GM23338 (cell line): Measurements from ENCODE around the gene EHD4. TPM values are rescaled to one million over a fixed set of nuclear protein-coding genes. Genes with fewer than 3 reads are reported as not detected.

Source experiments
- ATAC-seq: fragments of 200-7000 bp; cut with Tn5 transposase; 3 replicates; pipeline ENCODE4 v1.9.1; 2020
- DNase-seq: peaks from one replicate; pipeline ENCODE4 v3.0.0-alpha.2; 2015; ENCODE audit warnings: low spot score
- H2AFZ ChIP-seq: fragments of 200-600 bp; sonication (generic); 2 replicates; pipeline ENCODE4 v1.8.0; 2016; ENCODE audit warnings: antibody characterized with exemption, mild to moderate bottlenecking, moderate library complexity
- H3F3A ChIP-seq: fragments of 200-600 bp; sonication (generic); replicated peaks from 2 replicates; pipeline ENCODE4 v1.8.0; 2017; ENCODE audit warnings: antibody characterized with exemption, mixed run types, low read depth
- H3K27ac ChIP-seq: fragments of 200-600 bp; sonication (generic); 2 replicates; pipeline ENCODE4 v1.6.1; 2016; ENCODE audit warnings: low read depth
- H3K27me3 ChIP-seq: fragments of 200-600 bp; sonication (generic); 2 replicates; pipeline ENCODE4 v1.8.0; 2016; ENCODE audit warnings: mild to moderate bottlenecking, mixed run types, moderate library complexity; ENCODE audit not compliant: insufficient read depth
- H3K36me3 ChIP-seq: fragments of 200-600 bp; sonication (generic); 2 replicates; pipeline ENCODE4 v1.8.0; 2016; ENCODE audit warnings: mild to moderate bottlenecking; ENCODE audit not compliant: insufficient read depth
- H3K4me1 ChIP-seq: fragments of 200-600 bp; sonication (generic); 2 replicates; pipeline ENCODE4 v1.8.0; 2016; ENCODE audit warnings: mild to moderate bottlenecking, moderate library complexity; ENCODE audit not compliant: insufficient read depth
- H3K4me2 ChIP-seq: fragments of 200-600 bp; sonication (generic); 2 replicates; pipeline ENCODE4 v1.7.1; 2017; ENCODE audit warnings: mixed run types
- H3K4me3 ChIP-seq: fragments of 200-600 bp; sonication (generic); 2 replicates; pipeline ENCODE4 v1.6.1; 2016; ENCODE audit warnings: mixed run types
- H3K79me2 ChIP-seq: fragments of 200-600 bp; sonication (generic); replicated peaks from 2 replicates; pipeline ENCODE4 v1.8.0; 2017; ENCODE audit warnings: mild to moderate bottlenecking; ENCODE audit not compliant: insufficient read depth
- H3K9me2 ChIP-seq: fragments of 200-600 bp; sonication (generic); 2 replicates; pipeline ENCODE4 v1.8.0; 2017; ENCODE audit not compliant: insufficient read depth
- H4K20me1 ChIP-seq: fragments of 200-600 bp; sonication (generic); replicated peaks from 2 replicates; pipeline ENCODE4 v1.8.0; 2017; ENCODE audit warnings: mild to moderate bottlenecking; ENCODE audit not compliant: insufficient read depth
- H3K27ac Mint-ChIP-seq: 2 replicates; pipeline ENCODE4 v1.8.0; 2020; ENCODE audit warnings: inconsistent platforms, mild to moderate bottlenecking, moderate library complexity, mixed read lengths
- H3K27me3 Mint-ChIP-seq: 3 replicates; pipeline ENCODE4 v1.8.0; 2022; ENCODE audit warnings: low read depth, mild to moderate bottlenecking, moderate library complexity, mixed read lengths, inconsistent platforms; ENCODE audit not compliant: insufficient read depth, poor library complexity
- H3K36me3 Mint-ChIP-seq: 3 replicates; pipeline ENCODE4 v1.8.0; 2021; ENCODE audit warnings: low read depth, mild to moderate bottlenecking, inconsistent platforms, moderate library complexity, mixed read lengths
- H3K4me1 Mint-ChIP-seq: 3 replicates; pipeline ENCODE4 v1.8.0; 2020; ENCODE audit warnings: mild to moderate bottlenecking, inconsistent platforms, mixed read lengths
- H3K4me3 Mint-ChIP-seq: 3 replicates; pipeline ENCODE4 v1.8.0; 2021; ENCODE audit warnings: moderate library complexity, mild to moderate bottlenecking, inconsistent platforms, mixed read lengths
- H3K9me3 Mint-ChIP-seq: 3 replicates; pipeline ENCODE4 v1.8.0; 2020; ENCODE audit warnings: moderate library complexity, mild to moderate bottlenecking, inconsistent platforms, mixed read lengths
- CREB1 ChIP-seq: fragments of 250-450 bp; sonication (Bioruptor Pico); IDR thresholded peaks from 2 replicates; pipeline ENCODE4 v1.5.0; 2020; ENCODE audit warnings: low read depth, mild to moderate bottlenecking, moderate library complexity
- CTCF ChIP-seq, 2 experiments: fragments of 200-600 bp in 1 of 2; sonication (generic) in 1 of 2; conservative IDR thresholded peaks; 2 replicates each; pipeline versions ENCODE4 v1.5.1 to v1.6.1; 2016 to 2017; ENCODE audit warnings: antibody characterized with exemption in 2 of 2, low read depth in 2 of 2, mild to moderate bottlenecking in 2 of 2, moderate library complexity in 1 of 2
- ETS1 ChIP-seq: IDR thresholded peaks from 2 replicates; pipeline ENCODE4 v1.6.1; 2016; ENCODE audit warnings: antibody characterized with exemption
- EZH2phosphoT487 ChIP-seq: fragments of 200-600 bp; sonication (generic); IDR thresholded peaks from one replicate; pipeline ENCODE4 v1.8.1; 2018; ENCODE audit warnings: antibody characterized with exemption; ENCODE audit not compliant: unreplicated experiment
- NANOG ChIP-seq: IDR thresholded peaks from 2 replicates; pipeline ENCODE4 v1.6.1; 2016; ENCODE audit warnings: antibody characterized with exemption, borderline replicate concordance
- POLR2AphosphoS5 ChIP-seq: IDR thresholded peaks from 2 replicates; pipeline ENCODE4 v1.6.1; 2016; ENCODE audit warnings: antibody characterized with exemption, low read depth
- REST ChIP-seq: IDR thresholded peaks from one replicate; pipeline ENCODE4 v1.6.1; 2018; ENCODE audit warnings: antibody characterized with exemption; ENCODE audit not compliant: unreplicated experiment
- STAT1 ChIP-seq: IDR thresholded peaks from one replicate; pipeline ENCODE4 v1.6.1; 2016; ENCODE audit warnings: antibody characterized with exemption; ENCODE audit not compliant: unreplicated experiment
- ZNF331 ChIP-seq: fragments of 250-450 bp; sonication (Bioruptor Pico); IDR thresholded peaks from 2 replicates; pipeline ENCODE4 v1.5.0; 2020; ENCODE audit warnings: low read depth, mild to moderate bottlenecking, moderate library complexity
- ZNF462 ChIP-seq: fragments of 250-450 bp; sonication (Bioruptor Pico); IDR thresholded peaks from 2 replicates; pipeline ENCODE4 v1.5.0; 2020; ENCODE audit warnings: mild to moderate bottlenecking, moderate library complexity
- polyA plus RNA-seq: library from polyadenylated mRNA; unstranded; fragments of >200 nt; fragmentation: Nextera tagmentation; extraction: Ambion mirVana; gene quantifications from 2 replicates; pipeline ENCODE4 v1.2.1, GENCODE V29; 2016
- total RNA-seq: library from RNA; depleted of rRNA; stranded (reverse); fragments of >200 nt; shearing (Covaris generic); gene quantifications from 2 replicates; pipeline ENCODE4 v1.2.3, GENCODE V29; 2014

EHD4 gene
- total and polyA plus RNA-seq, 2 experiments from 2014 or later: 13.0 to 31.0 TPM

DNA sequence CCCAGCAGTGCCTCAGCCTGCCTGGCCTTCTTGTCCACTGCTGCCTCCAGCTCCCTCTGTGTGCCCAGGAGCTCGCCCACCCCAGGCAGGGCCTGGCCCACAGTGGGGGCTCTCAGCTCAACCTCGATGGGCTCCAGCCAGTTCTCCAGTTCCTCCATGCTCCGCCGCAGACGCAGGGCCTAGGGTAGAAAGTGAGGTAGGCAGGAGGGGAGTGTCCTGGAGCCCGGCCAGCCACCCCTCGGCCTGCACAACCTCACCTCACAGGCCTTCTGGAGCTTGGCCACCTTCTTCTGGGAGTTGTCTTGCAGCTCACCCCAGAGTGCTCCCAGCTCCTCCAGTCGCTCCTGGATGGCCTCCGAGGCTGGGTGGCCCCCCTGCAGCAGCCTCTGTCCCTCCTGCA, 115.0 kb downstream of the EHD4 start:
- Histone ChIP-seq H3K9me2 (no peaks in the 10 kb centered on the region), H3F3A (no peaks in the 10 kb centered on the region), H3K27me3 (no peaks in the 10 kb centered on the region), H3K4me1 (no peaks in the 10 kb centered on the region), H3K4me3 (no peak overlapping the region), H3K27ac (no peak overlapping the region), H2AFZ (no peak overlapping the region), H3K79me2 (no peaks in the 10 kb centered on the region), H4K20me1 (no peaks in the 10 kb centered on the region), H3K4me2 (no peak overlapping the region), H3K36me3 (no peaks in the 10 kb centered on the region)
- H3K4me1 Mint-ChIP-seq: peaks cover 6% of the 10 kb centered on the region
- TF ChIP-seq POLR2AphosphoS5 (no peak), REST (no peak), NANOG (no peak), CREB1 (CRISPR knock-in tag) (no peak), STAT1 (no peak), CTCF (conservative IDR thresholded peaks at IDR 0.05; ENCODE audit: low read depth in 2 of 2) (no peak), EZH2phosphoT487 (no peak)
- H3K4me3 Mint-ChIP-seq: no peak overlapping the region
- no peak overlapping the region for H3K27ac Mint-ChIP-seq
- DNase-seq (no peak), ATAC-seq (no peak)
- no peaks in the 10 kb centered on the region for H3K36me3 Mint-ChIP-seq
- H3K9me3 Mint-ChIP-seq: no peaks in the 10 kb centered on the region
- H3K27me3 Mint-ChIP-seq: peaks cover 9% of the 10 kb centered on the region

DNA sequence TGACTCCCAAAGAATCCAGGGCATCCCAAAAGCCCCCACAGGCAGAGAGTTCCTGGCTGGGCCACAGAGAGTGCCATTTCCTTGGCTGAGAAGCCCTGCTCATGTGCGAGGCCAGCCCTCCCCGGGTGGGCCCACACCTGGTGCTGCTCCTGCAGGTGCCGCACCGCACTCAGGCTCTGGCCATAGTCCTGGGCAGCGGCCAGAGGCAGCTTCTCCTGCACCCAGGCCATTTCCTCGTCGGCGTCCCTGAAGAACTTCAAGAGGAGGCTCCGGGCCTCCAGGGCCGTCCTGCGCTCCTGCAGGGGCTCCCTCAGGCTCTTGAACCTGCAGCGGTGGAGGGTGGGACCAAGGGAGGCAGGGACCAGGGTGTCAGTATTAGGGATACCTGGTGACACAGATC, 115.6 kb downstream of the EHD4 start:
- peaks cover 9% of the 10 kb centered on the region for H3K27me3 Mint-ChIP-seq
- H3K4me1 ChIP-seq: no peaks in the 10 kb centered on the region
- no peaks in the 10 kb centered on the region for H3K9me3 Mint-ChIP-seq
- H3K27me3 ChIP-seq: no peaks in the 10 kb centered on the region
- no peaks in the 10 kb centered on the region for H3K36me3 Mint-ChIP-seq
- no peak overlapping the region for H3K4me3 ChIP-seq
- no peak overlapping the region for H2AFZ ChIP-seq
- H3K4me2 ChIP-seq: no peak overlapping the region
- DNase-seq: no peak
- H3K4me3 Mint-ChIP-seq: no peak overlapping the region
- H3K9me2 ChIP-seq: no peaks in the 10 kb centered on the region
- no peak overlapping the region for H3K27ac ChIP-seq
- no peaks in the 10 kb centered on the region for H3F3A ChIP-seq
- no peak for ATAC-seq
- H3K4me1 Mint-ChIP-seq: peaks cover 6% of the 10 kb centered on the region
- no peaks in the 10 kb centered on the region for H3K79me2 ChIP-seq
- H3K27ac Mint-ChIP-seq: no peak overlapping the region
- no peaks in the 10 kb centered on the region for H3K36me3 ChIP-seq
- H4K20me1 ChIP-seq: no peaks in the 10 kb centered on the region
- TF ChIP-seq ZNF462 (CRISPR knock-in tag) (no peak), EZH2phosphoT487 (no peak), CREB1 (CRISPR knock-in tag) (no peak), STAT1 (no peak), ETS1 (no peak), ZNF331 (no peak)
